GM18951 (cell line): Measurements from ENCODE around the gene DDX1.

Experiments used
- POLR2A ChIP-seq: IDR thresholded peaks from 4 replicates; pipeline ENCODE4 v1.6.1; 2011; ENCODE audit warnings: mild to moderate bottlenecking; ENCODE audit not compliant: insufficient read length, insufficient read depth; ENCODE audit errors: extremely low read depth
- in situ Hi-C: fragments of 300-500 bp; cut with MboI; formaldehyde crosslinking; loops from one replicate; pipeline ENCODE4 v1.12.0; 2022; ENCODE audit warnings: low sequenced_read_pairs, mixed read lengths, inconsistent platforms; ENCODE audit not compliant: unreplicated experiment

DDX1 gene

GRCh38 chr2:15649561-15650255 lies 58.0 kb downstream of the DDX1 start:
- TF ChIP-seq POLR2A: no peak
- in situ Hi-C loops: no loop called here

DNA sequence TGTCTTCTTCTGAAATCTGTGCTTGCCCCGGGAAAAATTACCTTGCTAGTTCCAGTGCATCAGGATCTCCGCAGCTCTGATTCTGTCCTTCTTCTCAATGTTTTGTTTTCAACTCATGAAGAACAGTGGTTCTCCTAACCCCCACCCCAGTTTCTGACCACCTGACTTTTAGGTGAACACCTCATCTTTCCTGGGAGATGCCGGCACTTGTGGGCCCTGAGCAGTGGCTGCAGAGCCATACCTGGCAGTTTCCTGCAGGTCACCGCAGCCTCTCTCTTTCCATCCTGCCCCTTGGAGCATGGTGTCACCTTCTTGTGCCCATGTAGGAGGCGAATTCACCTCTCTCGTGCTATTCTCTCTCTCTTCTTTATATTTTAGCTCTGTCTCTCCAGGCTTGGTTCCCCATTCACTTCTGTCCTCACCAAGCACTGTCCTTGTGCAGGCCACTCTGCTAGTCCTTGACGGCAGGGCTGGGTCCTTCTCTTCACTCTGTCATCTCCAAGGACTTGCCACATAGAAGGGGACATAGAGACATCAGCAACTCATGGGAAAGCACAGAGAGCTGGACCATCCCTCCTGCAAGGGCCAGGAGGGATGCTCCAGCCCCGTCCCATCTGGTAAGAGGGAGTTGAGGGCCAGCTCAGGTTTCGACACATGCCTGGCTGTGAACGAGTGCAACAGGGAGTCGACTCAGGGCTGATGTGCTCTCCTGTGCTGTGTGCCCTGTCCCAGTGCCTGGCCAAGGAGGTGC lies 59.1 kb downstream of the DDX1 start:
- in situ Hi-C loops: no loop called here
- no peak for TF ChIP-seq POLR2A

DNA sequence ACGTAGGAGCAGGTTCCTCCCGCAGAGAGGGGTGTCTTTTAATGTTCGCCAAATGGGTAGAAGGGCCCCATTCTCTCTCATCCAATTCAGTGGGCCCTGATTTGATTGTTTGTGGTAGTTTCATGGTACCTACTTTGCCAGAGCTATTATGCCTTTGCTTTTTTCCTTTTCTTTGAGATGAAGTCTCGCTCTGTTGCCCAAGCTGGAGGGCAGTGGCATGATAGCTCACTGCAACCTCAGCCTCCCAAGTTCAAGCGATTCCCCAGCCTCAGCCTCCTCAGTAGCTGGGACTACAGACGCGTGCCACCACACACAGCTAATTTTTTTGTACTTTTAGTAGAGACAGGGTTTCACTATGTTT lies 59.7 kb downstream of the DDX1 start:
- in situ Hi-C loops: no loop called here
- TF ChIP-seq POLR2A: no peak

GRCh38 chr2:15652252-15652651 lies 60.6 kb downstream of the DDX1 start:
- in situ Hi-C loops: no loop called here
- TF ChIP-seq POLR2A: no peak

DNA sequence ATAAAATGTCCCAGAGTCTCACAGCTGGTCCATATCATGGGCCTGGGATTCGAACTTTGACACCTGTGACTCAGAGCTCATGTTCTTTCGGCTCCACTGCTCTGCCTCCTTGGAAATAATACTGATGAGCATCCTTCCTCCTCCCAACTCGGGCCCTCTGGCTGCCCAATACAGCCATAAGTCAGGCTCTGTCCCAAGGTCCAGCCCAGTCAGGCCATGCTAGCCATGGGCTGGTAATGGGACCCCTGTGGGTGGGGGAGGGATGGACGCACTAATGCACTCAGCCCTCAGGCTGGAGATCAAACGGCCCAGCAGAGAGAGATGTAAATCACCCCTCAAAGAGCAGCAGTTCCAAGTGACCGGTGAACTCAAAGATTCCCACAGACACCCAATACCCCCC lies 61.1 kb downstream of the DDX1 start:
- TF ChIP-seq POLR2A: no peak
- in situ Hi-C loops: no loop called here

- in situ Hi-C loops: no loop called here
- TF ChIP-seq POLR2A: no peak
Measured at GRCh38 chr2:15653806-15654726, 62.4 kb downstream of the DDX1 start.

- in situ Hi-C loops: no loop called here
- no peak for TF ChIP-seq POLR2A
Measured at GRCh38 chr2:15654727-15655073, 63.0 kb downstream of the DDX1 start.

GRCh38 chr2:15655123-15655887 lies 63.6 kb downstream of the DDX1 start:
- in situ Hi-C loops: no loop called here
- TF ChIP-seq POLR2A: no peak

DNA sequence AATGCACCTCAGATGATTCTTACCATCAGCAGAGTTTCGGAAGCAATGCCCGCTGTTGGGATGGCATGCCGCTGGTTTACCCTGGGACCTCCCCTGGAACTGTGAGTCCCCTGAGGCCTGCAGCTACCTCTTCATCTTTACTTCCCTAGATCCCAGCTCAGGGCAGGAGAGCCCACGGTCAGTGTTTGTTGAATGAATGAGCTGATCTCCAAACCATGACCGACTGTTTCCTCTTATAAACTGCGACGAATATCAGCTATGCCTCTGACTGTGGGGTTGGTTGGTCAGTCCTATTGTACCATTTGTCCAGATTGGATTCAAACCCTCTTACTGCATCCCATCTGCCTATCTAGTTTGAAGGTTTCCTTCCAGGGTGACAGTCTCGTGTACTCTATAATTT lies 64.4 kb downstream of the DDX1 start:
- TF ChIP-seq POLR2A: no peak
- in situ Hi-C loops: no loop called here

- no peak for TF ChIP-seq POLR2A
- in situ Hi-C loops: no loop called here
Measured at GRCh38 chr2:15657759-15658158, 66.1 kb downstream of the DDX1 start.

DNA sequence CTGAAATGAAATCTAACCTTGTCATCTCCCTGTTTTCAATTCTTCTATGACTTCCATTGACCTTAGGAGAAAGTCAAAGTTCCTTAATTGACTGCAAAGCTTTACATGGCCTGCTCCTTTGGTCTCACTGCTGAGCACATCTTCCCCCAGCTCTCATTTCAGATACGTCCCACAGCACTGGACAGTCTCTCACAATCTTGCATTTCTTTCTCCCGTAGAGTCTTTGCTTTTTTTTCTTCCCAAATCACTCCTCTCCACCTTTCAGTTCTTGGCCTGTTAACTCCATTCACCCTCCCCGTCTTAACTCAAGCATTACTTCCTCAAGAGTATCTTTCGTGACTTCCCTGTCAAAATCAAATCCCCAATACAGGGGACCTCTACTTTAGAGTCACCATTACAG lies 67.2 kb downstream of the DDX1 start:
- in situ Hi-C loops: no loop called here
- TF ChIP-seq POLR2A: no peak

- in situ Hi-C loops: no loop called here
- no peak for TF ChIP-seq POLR2A
Measured at GRCh38 chr2:15660491-15661294, 69.0 kb downstream of the DDX1 start.
